HG02571 (cell line): ENCODE measurements around the gene RSPH10B.
"Not testable (repeated sequence)": the region's sequence is repeated elsewhere in the genome, so short reads cannot be mapped to it uniquely, and the experiment has no call there.

Source experiments
- ATAC-seq: cut with Tn5 transposase; IDR thresholded peaks from one replicate; pipeline ENCODE4 v1.9.1; 2021; ENCODE audit warnings: mild to moderate bottlenecking, moderate library complexity; ENCODE audit not compliant: unreplicated experiment

The RSPH10B gene

GRCh38 chr7:5970347-5970911, at the start of gene RSPH10B:
RSPH10B (minus strand) TSS chr7:5970689; CDS start chr7:5967116, 3,573 bp downstream.
- not testable (repeated sequence) for ATAC-seq

- ATAC-seq: no peak
Observed at GRCh38 chr7:6016653-6016966, 46.1 kb upstream of the RSPH10B start.

- peak; percentile 53 for ATAC-seq
Observed at GRCh38 chr7:6015917-6016652, 45.6 kb upstream of the RSPH10B start.

GRCh38 chr7:6012355-6013104, 42.0 kb upstream of the RSPH10B start:
- ATAC-seq: no peak

- no peak for ATAC-seq
Observed at GRCh38 chr7:6011541-6011940, 41.1 kb upstream of the RSPH10B start.

- not testable (repeated sequence) for ATAC-seq
Observed at GRCh38 chr7:6010370-6010769, 39.9 kb upstream of the RSPH10B start.

GRCh38 chr7:6008668-6009611, 38.5 kb upstream of the RSPH10B start, which contains the start of the genes AIMP2 and PMS2:
AIMP2 (plus strand) TSS chr7:6009272; CDS start chr7:6009364, 92 bp downstream.
PMS2 (minus strand) TSS chr7:6009049; CDS start chr7:6009019, 30 bp downstream.
- ATAC-seq: peak; percentile 95

- not testable (repeated sequence) for ATAC-seq
Observed at GRCh38 chr7:6007835-6008590, 37.5 kb upstream of the RSPH10B start.

- no peak for ATAC-seq
Observed at GRCh38 chr7:6007386-6007785, 36.9 kb upstream of the RSPH10B start.

- no peak for ATAC-seq
Observed at GRCh38 chr7:5997210-5997808, 26.8 kb upstream of the RSPH10B start.

GRCh38 chr7:5987061-5987460, 16.6 kb upstream of the RSPH10B start:
- not testable (repeated sequence) for ATAC-seq

GRCh38 chr7:5979680-5980314, 9.3 kb upstream of the RSPH10B start:
- not testable (repeated sequence) for ATAC-seq

- ATAC-seq: not testable (repeated sequence)
Observed at GRCh38 chr7:5973580-5973979, 3.1 kb upstream of the RSPH10B start.

GRCh38 chr7:5963810-5964209, 6.7 kb downstream of the RSPH10B start:
- not testable (repeated sequence) for ATAC-seq

GRCh38 chr7:5963205-5963604, 7.3 kb downstream of the RSPH10B start:
- ATAC-seq: not testable (repeated sequence)

GRCh38 chr7:5934945-5935450, 35.5 kb downstream of the RSPH10B start:
- not testable (repeated sequence) for ATAC-seq

- not testable (repeated sequence) for ATAC-seq
Observed at GRCh38 chr7:5931905-5932644, 38.4 kb downstream of the RSPH10B start.

- not testable (repeated sequence) for ATAC-seq
Observed at GRCh38 chr7:5931250-5931649, 39.2 kb downstream of the RSPH10B start.
